HepG2 (cell line): ENCODE results near the gene PPP1R8.

Experiments used
- BRCA1 ChIP-seq: sonication (generic); formaldehyde crosslinking; IDR thresholded peaks from 2 replicates; pipeline ENCODE4 v1.4.0; 2020; ENCODE audit warnings: missing genetic modification reagents
- HNF4G ChIP-seq, 2 experiments: sonication (generic) in 1 of 2; formaldehyde crosslinking in 1 of 2; IDR thresholded peaks; 2 replicates each; pipeline versions ENCODE4 v1.4.0 to v1.6.1; 2011 to 2020; ENCODE audit warnings: borderline replicate concordance in 2 of 2, low read depth in 2 of 2, mild to moderate bottlenecking in 2 of 2, low read length in 1 of 2, missing genetic modification reagents in 1 of 2, moderate library complexity in 1 of 2
- KLF9 ChIP-seq: IDR thresholded peaks from 2 replicates; pipeline ENCODE4 v1.6.1; 2016; ENCODE audit warnings: low read depth
- MTA1 ChIP-seq: sonication (generic); formaldehyde crosslinking; IDR thresholded peaks from 2 replicates; pipeline ENCODE4 v1.4.0; 2020; ENCODE audit warnings: missing genetic modification reagents, mild to moderate bottlenecking, borderline replicate concordance
- PTBP1 ChIP-seq: fragments of 200-400 bp; formaldehyde crosslinking; IDR thresholded peaks from 2 replicates; pipeline ENCODE4 v1.6.1; 2018; ENCODE audit warnings: low read length, low read depth; ENCODE audit not compliant: poor library complexity, severe bottlenecking
- TCF7 ChIP-seq: sonication (generic); IDR thresholded peaks from 2 replicates; pipeline ENCODE4 v1.6.1; 2016; ENCODE audit warnings: antibody characterized with exemption, low read depth
- ZFX ChIP-seq: sonication (generic); formaldehyde crosslinking; IDR thresholded peaks from 2 replicates; pipeline ENCODE4 v1.4.0; 2020; ENCODE audit warnings: mild to moderate bottlenecking, low read depth, missing genetic modification reagents, moderate library complexity
- ZNF138 ChIP-seq: sonication (generic); formaldehyde crosslinking; IDR thresholded peaks from 2 replicates; pipeline ENCODE4 v1.5.0; 2020; ENCODE audit warnings: mild to moderate bottlenecking, low read depth, missing genetic modification reagents
- ZNF781 ChIP-seq: sonication (generic); formaldehyde crosslinking; IDR thresholded peaks from 2 replicates; pipeline ENCODE4 v1.5.1; 2020; ENCODE audit warnings: borderline replicate concordance, mild to moderate bottlenecking, missing genetic modification reagents; ENCODE audit errors: not compliant biosample characterization
- TF ChIP-seq, protein P1 (sequence below): sonication (generic); formaldehyde crosslinking; IDR thresholded peaks from 2 replicates; pipeline ENCODE4 v1.5.0; 2020; ENCODE audit warnings: mild to moderate bottlenecking, missing genetic modification reagents
- TF ChIP-seq, protein P2 (sequence below): sonication (generic); formaldehyde crosslinking; IDR thresholded peaks from 2 replicates; pipeline ENCODE4 v1.5.0; 2020; ENCODE audit warnings: mild to moderate bottlenecking, missing genetic modification reagents, moderate library complexity
- TF ChIP-seq, protein P3 (sequence below): sonication (generic); formaldehyde crosslinking; IDR thresholded peaks from 2 replicates; pipeline ENCODE4 v1.4.0; 2020; ENCODE audit warnings: missing genetic modification reagents

DNA sequence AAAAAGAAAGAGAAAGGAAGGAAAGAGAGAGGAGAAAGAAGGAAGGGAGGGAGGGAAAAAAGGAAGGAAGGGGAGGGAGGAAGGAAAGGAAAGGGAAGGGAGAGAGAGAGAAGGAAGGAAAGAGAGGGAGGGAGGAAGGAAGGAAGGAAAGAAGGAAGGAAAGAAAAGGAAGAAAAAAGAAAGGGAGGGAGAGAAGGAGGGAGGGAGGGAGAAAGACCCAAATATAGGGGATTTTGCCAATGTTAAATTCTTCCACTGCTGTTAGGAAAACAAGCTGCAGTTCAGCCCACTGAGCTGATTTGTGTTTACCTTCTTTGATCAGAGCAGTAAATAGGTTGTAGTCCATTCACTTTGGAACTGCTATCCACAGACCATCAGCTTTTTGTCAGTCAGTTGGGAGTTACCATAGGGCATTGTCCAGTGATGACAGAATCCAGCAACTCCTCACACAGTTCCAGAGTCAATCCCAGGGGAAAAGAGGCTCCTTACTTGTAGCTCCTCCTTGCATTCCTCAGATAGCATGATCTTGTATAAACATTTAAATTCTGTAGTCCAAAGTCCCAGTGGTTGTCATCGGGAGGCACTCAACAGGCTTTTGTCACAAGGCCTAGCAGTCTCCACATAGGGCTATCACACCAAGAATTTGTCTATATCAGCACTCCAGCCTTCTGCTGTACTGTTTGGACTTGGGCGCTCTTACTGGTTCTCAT is 13.5 kb upstream of the PPP1R8 start:
- TF ChIP-seq, protein P1, sequence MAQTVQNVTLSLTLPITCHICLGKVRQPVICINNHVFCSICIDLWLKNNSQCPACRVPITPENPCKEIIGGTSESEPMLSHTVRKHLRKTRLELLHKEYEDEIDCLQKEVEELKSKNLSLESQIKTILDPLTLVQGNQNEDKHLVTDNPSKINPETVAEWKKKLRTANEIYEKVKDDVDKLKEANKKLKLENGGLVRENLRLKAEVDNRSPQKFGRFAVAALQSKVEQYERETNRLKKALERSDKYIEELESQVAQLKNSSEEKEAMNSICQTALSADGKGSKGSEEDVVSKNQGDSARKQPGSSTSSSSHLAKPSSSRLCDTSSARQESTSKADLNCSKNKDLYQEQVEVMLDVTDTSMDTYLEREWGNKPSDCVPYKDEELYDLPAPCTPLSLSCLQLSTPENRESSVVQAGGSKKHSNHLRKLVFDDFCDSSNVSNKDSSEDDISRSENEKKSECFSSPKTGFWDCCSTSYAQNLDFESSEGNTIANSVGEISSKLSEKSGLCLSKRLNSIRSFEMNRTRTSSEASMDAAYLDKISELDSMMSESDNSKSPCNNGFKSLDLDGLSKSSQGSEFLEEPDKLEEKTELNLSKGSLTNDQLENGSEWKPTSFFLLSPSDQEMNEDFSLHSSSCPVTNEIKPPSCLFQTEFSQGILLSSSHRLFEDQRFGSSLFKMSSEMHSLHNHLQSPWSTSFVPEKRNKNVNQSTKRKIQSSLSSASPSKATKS (CRISPR knock-in tag): no peak
- TF ChIP-seq PTBP1 (no peak), BRCA1 (CRISPR knock-in tag) (no peak), ZNF138 (CRISPR knock-in tag) (no peak), TCF7 (peak; percentile 24; the same call in 1 of the 2 replicates), KLF9 (CRISPR knock-in tag) (no peak), HNF4G (IDR thresholded peaks at IDR 0.05; ENCODE audit: borderline replicate concordance, low read depth, low read length) (peak; percentile 73), HNF4G (CRISPR knock-in tag; IDR thresholded peaks at IDR 0.05; ENCODE audit: borderline replicate concordance, low read depth) (no peak; the same call in 1 of the 2 replicates), ZFX (CRISPR knock-in tag) (peak; percentile 59), ZNF781 (CRISPR knock-in tag) (no peak), MTA1 (CRISPR knock-in tag) (no peak; the same call in 1 of the 2 replicates)
- TF ChIP-seq, protein P2, sequence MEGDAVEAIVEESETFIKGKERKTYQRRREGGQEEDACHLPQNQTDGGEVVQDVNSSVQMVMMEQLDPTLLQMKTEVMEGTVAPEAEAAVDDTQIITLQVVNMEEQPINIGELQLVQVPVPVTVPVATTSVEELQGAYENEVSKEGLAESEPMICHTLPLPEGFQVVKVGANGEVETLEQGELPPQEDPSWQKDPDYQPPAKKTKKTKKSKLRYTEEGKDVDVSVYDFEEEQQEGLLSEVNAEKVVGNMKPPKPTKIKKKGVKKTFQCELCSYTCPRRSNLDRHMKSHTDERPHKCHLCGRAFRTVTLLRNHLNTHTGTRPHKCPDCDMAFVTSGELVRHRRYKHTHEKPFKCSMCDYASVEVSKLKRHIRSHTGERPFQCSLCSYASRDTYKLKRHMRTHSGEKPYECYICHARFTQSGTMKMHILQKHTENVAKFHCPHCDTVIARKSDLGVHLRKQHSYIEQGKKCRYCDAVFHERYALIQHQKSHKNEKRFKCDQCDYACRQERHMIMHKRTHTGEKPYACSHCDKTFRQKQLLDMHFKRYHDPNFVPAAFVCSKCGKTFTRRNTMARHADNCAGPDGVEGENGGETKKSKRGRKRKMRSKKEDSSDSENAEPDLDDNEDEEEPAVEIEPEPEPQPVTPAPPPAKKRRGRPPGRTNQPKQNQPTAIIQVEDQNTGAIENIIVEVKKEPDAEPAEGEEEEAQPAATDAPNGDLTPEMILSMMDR: no peak
- TF ChIP-seq, protein P3, sequence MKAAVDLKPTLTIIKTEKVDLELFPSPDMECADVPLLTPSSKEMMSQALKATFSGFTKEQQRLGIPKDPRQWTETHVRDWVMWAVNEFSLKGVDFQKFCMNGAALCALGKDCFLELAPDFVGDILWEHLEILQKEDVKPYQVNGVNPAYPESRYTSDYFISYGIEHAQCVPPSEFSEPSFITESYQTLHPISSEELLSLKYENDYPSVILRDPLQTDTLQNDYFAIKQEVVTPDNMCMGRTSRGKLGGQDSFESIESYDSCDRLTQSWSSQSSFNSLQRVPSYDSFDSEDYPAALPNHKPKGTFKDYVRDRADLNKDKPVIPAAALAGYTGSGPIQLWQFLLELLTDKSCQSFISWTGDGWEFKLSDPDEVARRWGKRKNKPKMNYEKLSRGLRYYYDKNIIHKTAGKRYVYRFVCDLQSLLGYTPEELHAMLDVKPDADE (CRISPR knock-in tag): no peak
